ENCODE data around the gene MSI2. TPM values are rescaled to one million over a fixed set of nuclear protein-coding genes. Genes with fewer than 3 reads are reported as not detected.

MSI2 gene
- total RNA-seq, 2 experiments from 2014 or later, result 113 to 114 TPM

GRCh38 chr17:57539529-57540301 lies 283.4 kb downstream of the MSI2 start:
- H3K27ac Mint-ChIP-seq, result no peak overlapping the region
- ATAC-seq (ENCODE audit: low read depth) (no peak), DNase-seq (no peak)
- no peaks in the 10 kb centered on the region for H3K9me3 Mint-ChIP-seq
- H3K4me1 Mint-ChIP-seq, result peaks cover 12% of the 10 kb centered on the region
- no peaks in the 10 kb centered on the region for H3K27me3 Mint-ChIP-seq
- H3K36me3 Mint-ChIP-seq, result peaks cover 4% of the 10 kb centered on the region
- no peak overlapping the region for H3K4me3 Mint-ChIP-seq
- POLR2A ChIA-PET, result no interaction called here

GRCh38 chr17:57540596-57540995 lies 284.3 kb downstream of the MSI2 start:
- H3K9me3 Mint-ChIP-seq, result no peaks in the 10 kb centered on the region
- H3K27ac Mint-ChIP-seq, result no peak overlapping the region
- no peak for ATAC-seq (ENCODE audit: low read depth)
- POLR2A ChIA-PET, result no interaction called here
- peaks cover 12% of the 10 kb centered on the region for H3K4me1 Mint-ChIP-seq
- DNase-seq, result no peak
- no peaks in the 10 kb centered on the region for H3K27me3 Mint-ChIP-seq
- peaks cover 6% of the 10 kb centered on the region for H3K36me3 Mint-ChIP-seq
- H3K4me3 Mint-ChIP-seq, result no peak overlapping the region

GRCh38 chr17:57541049-57541448 lies 284.7 kb downstream of the MSI2 start:
- Mint-ChIP-seq H3K4me3 (no peak overlapping the region), H3K4me1 (peaks cover 12% of the 10 kb centered on the region), H3K27ac (no peak overlapping the region), H3K27me3 (no peaks in the 10 kb centered on the region), H3K9me3 (no peaks in the 10 kb centered on the region), H3K36me3 (peaks cover 6% of the 10 kb centered on the region)
- DNase-seq, result no peak
- no peak for ATAC-seq (ENCODE audit: low read depth)
- POLR2A ChIA-PET, result no interaction called here

GRCh38 chr17:57541472-57542394 lies 285.4 kb downstream of the MSI2 start:
- no peaks in the 10 kb centered on the region for H3K9me3 Mint-ChIP-seq
- POLR2A ChIA-PET, result no interaction called here
- H3K36me3 Mint-ChIP-seq, result peaks cover 5% of the 10 kb centered on the region
- no peak for ATAC-seq (ENCODE audit: low read depth)
- H3K27me3 Mint-ChIP-seq, result no peaks in the 10 kb centered on the region
- no peak overlapping the region for H3K27ac Mint-ChIP-seq
- H3K4me3 Mint-ChIP-seq, result no peak overlapping the region
- peaks cover 12% of the 10 kb centered on the region for H3K4me1 Mint-ChIP-seq
- DNase-seq, result no peak

GRCh38 chr17:57542510-57542909 lies 286.2 kb downstream of the MSI2 start:
- H3K9me3 Mint-ChIP-seq, result no peaks in the 10 kb centered on the region
- peaks cover 9% of the 10 kb centered on the region for H3K4me1 Mint-ChIP-seq
- H3K27me3 Mint-ChIP-seq, result no peaks in the 10 kb centered on the region
- no peak for ATAC-seq (ENCODE audit: low read depth)
- POLR2A ChIA-PET, result no interaction called here
- DNase-seq, result no peak
- H3K27ac Mint-ChIP-seq, result no peak overlapping the region
- no peak overlapping the region for H3K4me3 Mint-ChIP-seq
- H3K36me3 Mint-ChIP-seq, result peaks cover 4% of the 10 kb centered on the region

- peaks cover 5% of the 10 kb centered on the region for H3K4me1 Mint-ChIP-seq
- POLR2A ChIA-PET, result no interaction called here
- ATAC-seq (ENCODE audit: low read depth), result no peak
- H3K27me3 Mint-ChIP-seq, result no peaks in the 10 kb centered on the region
- H3K9me3 Mint-ChIP-seq, result no peaks in the 10 kb centered on the region
- H3K4me3 Mint-ChIP-seq, result no peak overlapping the region
- H3K36me3 Mint-ChIP-seq, result peaks cover 4% of the 10 kb centered on the region
- no peak for DNase-seq
- no peak overlapping the region for H3K27ac Mint-ChIP-seq
These were observed 286.9 kb downstream of the MSI2 start for GRCh38 chr17:57543230-57543629.

- no peak overlapping the region for H3K27ac Mint-ChIP-seq
- peaks cover 2% of the 10 kb centered on the region for H3K4me1 Mint-ChIP-seq
- H3K36me3 Mint-ChIP-seq, result peaks cover 4% of the 10 kb centered on the region
- no peak overlapping the region for H3K4me3 Mint-ChIP-seq
- DNase-seq (no peak), ATAC-seq (ENCODE audit: low read depth) (no peak)
- POLR2A ChIA-PET, result no interaction called here
- no peaks in the 10 kb centered on the region for H3K9me3 Mint-ChIP-seq
- no peaks in the 10 kb centered on the region for H3K27me3 Mint-ChIP-seq
These were observed 288.1 kb downstream of the MSI2 start for GRCh38 chr17:57544401-57544800.

GRCh38 chr17:57544834-57545463 lies 288.6 kb downstream of the MSI2 start:
- Mint-ChIP-seq H3K9me3 (no peaks in the 10 kb centered on the region), H3K4me3 (no peak overlapping the region), H3K4me1 (peaks cover 2% of the 10 kb centered on the region), H3K27ac (no peak overlapping the region), H3K36me3 (peaks cover 4% of the 10 kb centered on the region), H3K27me3 (no peaks in the 10 kb centered on the region)
- POLR2A ChIA-PET, result no interaction called here
- ATAC-seq (ENCODE audit: low read depth) (no peak), DNase-seq (no peak)

- POLR2A ChIA-PET, result no interaction called here
- Mint-ChIP-seq H3K36me3 (peaks cover 4% of the 10 kb centered on the region), H3K27me3 (no peaks in the 10 kb centered on the region), H3K4me1 (peaks cover 2% of the 10 kb centered on the region), H3K9me3 (no peaks in the 10 kb centered on the region), H3K27ac (no peak overlapping the region), H3K4me3 (no peak overlapping the region)
- no peak for ATAC-seq (ENCODE audit: low read depth)
- no peak for DNase-seq
These were observed 289.5 kb downstream of the MSI2 start for GRCh38 chr17:57545731-57546342.

GRCh38 chr17:57548421-57549410 lies 292.4 kb downstream of the MSI2 start:
- DNase-seq (no peak), ATAC-seq (ENCODE audit: low read depth) (no peak)
- no peak overlapping the region for H3K27ac Mint-ChIP-seq
- peaks cover 9% of the 10 kb centered on the region for H3K4me1 Mint-ChIP-seq
- H3K9me3 Mint-ChIP-seq, result no peaks in the 10 kb centered on the region
- peaks cover 4% of the 10 kb centered on the region for H3K36me3 Mint-ChIP-seq
- H3K4me3 Mint-ChIP-seq, result no peak overlapping the region
- H3K27me3 Mint-ChIP-seq, result no peaks in the 10 kb centered on the region
- POLR2A ChIA-PET, result no interaction called here

- Mint-ChIP-seq H3K9me3 (no peaks in the 10 kb centered on the region), H3K36me3 (peaks cover 4% of the 10 kb centered on the region), H3K4me3 (no peak overlapping the region), H3K4me1 (peaks cover 11% of the 10 kb centered on the region), H3K27me3 (no peaks in the 10 kb centered on the region), H3K27ac (no peak overlapping the region)
- DNase-seq (no peak), ATAC-seq (ENCODE audit: low read depth) (no peak)
- POLR2A ChIA-PET, result no interaction called here
These were observed 293.1 kb downstream of the MSI2 start for GRCh38 chr17:57549468-57549867.

GRCh38 chr17:57550016-57550415 lies 293.7 kb downstream of the MSI2 start:
- Mint-ChIP-seq H3K4me3 (no peak overlapping the region), H3K27ac (no peak overlapping the region), H3K9me3 (no peaks in the 10 kb centered on the region), H3K27me3 (no peaks in the 10 kb centered on the region), H3K36me3 (peaks cover 2% of the 10 kb centered on the region), H3K4me1 (peaks cover 11% of the 10 kb centered on the region)
- DNase-seq (no peak), ATAC-seq (ENCODE audit: low read depth) (no peak)
- POLR2A ChIA-PET, result no interaction called here
